K562 (cell line): Measurements from ENCODE around the gene C2. TPM values are rescaled to one million over a fixed set of nuclear protein-coding genes. Genes with fewer than 3 reads are reported as not detected.

ENCODE experiments used
- ATAC-seq: fragments of 200-7000 bp; cut with Tn5 transposase; 3 replicates; pipeline ENCODE4 v1.9.1; 2020; ENCODE audit warnings: moderate library complexity
- BruUV-seq: library from RNA; stranded (reverse); fragments of 400-500 nt; replicated peaks from 2 replicates; lab custom pipeline; 2021; lab: Mats Ljungman, UMichigan
- CTCF ChIA-PET: fragments of 300-600 bp; formaldehyde crosslinking; extraction: SDS; loops from one replicate; lab custom pipeline; 2021; ENCODE audit warnings: low intra/inter-chr PET ratio; lab: Yijun Ruan, JAX
- POLR2A ChIA-PET: fragments of 300-600, 350-650 bp; sonication (Branson Sonifier 250); formaldehyde crosslinking; extraction: SDS; loops from one replicate; lab custom pipeline; 2021; ENCODE audit warnings: antibody characterized with exemption, inconsistent platforms; lab: Yijun Ruan, JAX
- DNase-seq, 4 experiments: peaks; one replicate each; pipeline versions ENCODE4 v3.0.0 to v3.0.0-alpha.2; 2011 to 2018; ENCODE audit warnings: low spot score in 3 of 4, mixed read lengths in 3 of 4; ENCODE audit errors: extremely low read depth in 1 of 4
- FAIRE-seq: peaks from 2 replicates; lab custom pipeline; 2011; peaks lifted over from hg19 to GRCh38; lab: Jason Lieb, UNC
- H2AFZ ChIP-seq: 2 replicates; pipeline ENCODE4 v1.6.0; 2011; ENCODE audit warnings: low read depth, low read length, control low read depth, inconsistent platforms
- H3K27ac ChIP-seq: fragments of 200-600 bp; 3 replicates; pipeline ENCODE4 v1.8.0; 2011; ENCODE audit warnings: low read depth, mild to moderate bottlenecking, control low read depth, inconsistent platforms, low read length, moderate library complexity, mixed read lengths; ENCODE audit errors: extremely low read depth
- H3K27me3 ChIP-seq, 2 experiments: fragments of 300-600 bp in 1 of 2; 2 replicates in 1 of 2; 3 replicates in 1 of 2; pipeline versions ENCODE4 v1.6.0 to v1.8.0; 2011; ENCODE audit warnings: inconsistent platforms in 2 of 2, low read length in 2 of 2, mild to moderate bottlenecking in 1 of 2, mixed read lengths in 1 of 2, moderate library complexity in 1 of 2; ENCODE audit not compliant: control insufficient read depth in 2 of 2, insufficient read depth in 2 of 2
- H3K36me3 ChIP-seq: fragments of 300-600 bp; 3 replicates; pipeline ENCODE4 v1.8.0; 2011; ENCODE audit warnings: mild to moderate bottlenecking, low read length, inconsistent platforms; ENCODE audit not compliant: control insufficient read depth, insufficient read depth
- H3K4me1 ChIP-seq, 2 experiments: fragments of 200-600 bp in 1 of 2; replicated peaks in 1 of 2; 2 replicates in 1 of 2; 3 replicates in 1 of 2; pipeline versions ENCODE4 v1.5.1 to v1.8.0; 2011; ENCODE audit warnings: inconsistent platforms in 2 of 2, low read length in 2 of 2, mild to moderate bottlenecking in 1 of 2, mixed read lengths in 1 of 2, moderate library complexity in 1 of 2; ENCODE audit not compliant: control insufficient read depth in 2 of 2, insufficient read depth in 2 of 2
- H3K4me2 ChIP-seq: 2 replicates; pipeline ENCODE4 v1.6.1; 2011; ENCODE audit warnings: low read length, control low read depth, inconsistent platforms, mixed read lengths; ENCODE audit not compliant: insufficient read depth
- H3K4me3 ChIP-seq: fragments of 200-600 bp; sonication (generic), shearing (Covaris generic); 2 replicates; pipeline ENCODE4 v1.5.1; 2016; ENCODE audit warnings: control low read depth, inconsistent platforms
- H3K79me2 ChIP-seq: fragments of 200-600 bp; 3 replicates; pipeline ENCODE4 v1.8.0; 2011; ENCODE audit warnings: low read length, inconsistent platforms; ENCODE audit not compliant: control insufficient read depth, insufficient read depth
- H3K9ac ChIP-seq, 2 experiments: 2 replicates each; pipeline versions ENCODE4 v1.6.0 to v1.6.1; 2011; ENCODE audit warnings: low read depth in 2 of 2, low read length in 2 of 2, control low read depth in 1 of 2, inconsistent platforms in 1 of 2, mild to moderate bottlenecking in 1 of 2, mixed read lengths in 1 of 2; ENCODE audit not compliant: insufficient read depth in 1 of 2
- H3K9me1 ChIP-seq: one replicate; pipeline ENCODE4 v1.6.0; 2011; ENCODE audit warnings: inconsistent platforms, mild to moderate bottlenecking, low read length, moderate library complexity; ENCODE audit not compliant: control insufficient read depth, insufficient read depth
- H3K9me3 ChIP-seq: replicated peaks from 2 replicates; pipeline ENCODE4 v1.5.1; 2011; ENCODE audit warnings: low read depth, low read length, inconsistent platforms; ENCODE audit not compliant: control insufficient read depth, insufficient read depth
- H4K20me1 ChIP-seq: replicated peaks from 2 replicates; pipeline ENCODE4 v1.6.1; 2011; ENCODE audit warnings: low read length, inconsistent platforms, mixed read lengths; ENCODE audit not compliant: control insufficient read depth, insufficient read depth
- HDGF ChIP-seq: fragments of 450-650 bp; IDR thresholded peaks from 2 replicates; pipeline ENCODE4 v1.6.1; 2016
- MTA3 ChIP-seq: fragments of 450-650 bp; formaldehyde crosslinking; IDR thresholded peaks from 2 replicates; pipeline ENCODE4 v1.6.1; 2017; ENCODE audit warnings: mild to moderate bottlenecking, borderline replicate concordance
- NR2C2 ChIP-seq, 2 experiments: fragments of 200-800 bp in 1 of 2; sonication (Bioruptor generic) in 1 of 2; sonication (generic) in 1 of 2; formaldehyde crosslinking in 1 of 2; IDR thresholded peaks; 2 replicates each; pipeline versions ENCODE4 v1.6.1 to v1.8.0; 2016 to 2022; ENCODE audit warnings: mild to moderate bottlenecking in 1 of 2, missing compliant biosample characterization in 1 of 2, missing genetic modification characterization in 1 of 2, missing genetic modification reagents in 1 of 2
- POLR2H ChIP-seq: IDR thresholded peaks from 2 replicates; pipeline ENCODE4 v1.6.1; 2016; ENCODE audit warnings: missing genetic modification characterization, low read depth, mild to moderate bottlenecking, control low read depth, missing compliant biosample characterization, moderate library complexity
- SUPT5H ChIP-seq: fragments of 450-650 bp; IDR thresholded peaks from 2 replicates; pipeline ENCODE4 v1.6.1; 2016
- TAF15 ChIP-seq: fragments of 200-400 bp; formaldehyde crosslinking; IDR thresholded peaks from 2 replicates; pipeline ENCODE4 v1.6.1; 2017; ENCODE audit warnings: mild to moderate bottlenecking, low read depth, low read length, moderate library complexity
- TAL1 ChIP-seq: fragments of 450-650 bp; IDR thresholded peaks from 2 replicates; pipeline ENCODE4 v1.6.1; 2016; ENCODE audit warnings: mild to moderate bottlenecking
- ZBTB33 ChIP-seq: sonication (generic); formaldehyde crosslinking; IDR thresholded peaks from 2 replicates; pipeline ENCODE4 v1.8.1; 2023; ENCODE audit warnings: mild to moderate bottlenecking, missing genetic modification reagents
- ZFP36 ChIP-seq: fragments of 150-350 bp; IDR thresholded peaks from 2 replicates; pipeline ENCODE4 v1.6.1; 2018; ENCODE audit warnings: low read length, low read depth; ENCODE audit not compliant: partially characterized antibody
- ZNF143 ChIP-seq: sonication (generic); formaldehyde crosslinking; IDR thresholded peaks from 2 replicates; pipeline ENCODE4 v1.9.0; 2022; ENCODE audit warnings: mild to moderate bottlenecking, missing genetic modification reagents
- ZNF57 ChIP-seq: fragments of 450-650 bp; formaldehyde crosslinking; IDR thresholded peaks from 2 replicates; pipeline ENCODE4 v1.4.0; 2020; ENCODE audit warnings: mild to moderate bottlenecking, moderate library complexity
- ZNF780A ChIP-seq: fragments of 250-450 bp; sonication (Bioruptor Pico); IDR thresholded peaks from 2 replicates; pipeline ENCODE4 v1.5.0; 2021; ENCODE audit warnings: mild to moderate bottlenecking
- WGBS: fragments of 100-300 bp; shearing (Covaris generic); methylation state at CpG from one replicate; pipeline ENCODE4 v1.1.6; 2016; ENCODE audit warnings: low coverage, mixed read lengths; ENCODE audit not compliant: insufficient coverage; ENCODE audit errors: missing lambda C conversion rate; 5-methylcytosine and 5-hydroxymethylcytosine counted together
- in situ Hi-C: fragments of 300-500 bp; cut with MboI; formaldehyde crosslinking; loops from 4 replicates; pipeline ENCODE4 v1.15.0; 2018; ENCODE audit warnings: inconsistent platforms, mixed read lengths
- intact Hi-C: fragments of 100-400 bp; cut with micrococcal nuclease; formaldehyde crosslinking; loops from 2 replicates; pipeline ENCODE4 v1.14.2; 2022
- polyA plus RNA-seq, 8 experiments: library from polyadenylated mRNA; depleted of rRNA in 4 of 8; stranded (reverse) in 5 of 8; unstranded in 3 of 8; fragments of >200 nt; fragmentation: Nextera tagmentation in 2 of 8; fragmentation: Illumina TruSeq in 1 of 8; extraction: Ambion mirVana in 2 of 8; extraction: Trizol in 1 of 8; gene quantifications; 2 replicates each; pipeline versions ENCODE4 v1.2.1 to v1.2.3, GENCODE V29; 2011 to 2014; ENCODE audit warnings: inconsistent platforms in 1 of 8, missing spikeins in 1 of 8
- total RNA-seq, 7 experiments: library from RNA; depleted of rRNA in 6 of 7; stranded (reverse); fragments of >200 nt in 6 of 7; fragmentation: Illumina TruSeq in 2 of 7; extraction: Trizol in 2 of 7; gene quantifications; 2 replicates each; pipeline versions ENCODE4 v1.2.1 to v1.2.3, GENCODE V29; 2011 to 2021; ENCODE audit warnings: low replicate concordance in 1 of 7

Gene C2
- total and polyA plus RNA-seq, 9 of the 15 experiments (the other 6 are each of a cell fraction or from before 2014, with no cell fraction given), result 0.05 to 1.1 (median 0.39) TPM; not detected in 1

GRCh38 chr6:31945154-31945506 is 17.6 kb downstream of the C2 start:
- H3K4me1 ChIP-seq, result peaks cover 20 to 33% of the 10 kb centered on the region in 2 experiments
- in situ Hi-C loops, result no loop called here

More at GRCh38 chr6:31945154-31945506, 17.6 kb downstream of the C2 start:
- ATAC-seq (no peak), FAIRE-seq (no peak), DNase-seq (no peak)
- CTCF ChIA-PET, result no interaction called here
- Histone ChIP-seq H3K9me1 (peaks cover 7% of the 10 kb centered on the region), H3K36me3 (no peaks in the 10 kb centered on the region), H3K27me3 (peaks cover 2 to 26% of the 10 kb centered on the region in 2 experiments; a peak in 3 of 5 replicates), H3K4me3 (no peak overlapping the region), H3K9me3 (no peaks in the 10 kb centered on the region), H2AFZ (no peak overlapping the region), H3K9ac (0 out of 4 replicates have a peak overlapping the region, but pooled peaks of 1 of the 2 experiments have one; percentile 6), H3K4me2 (no peak overlapping the region), H4K20me1 (no peaks in the 10 kb centered on the region), H3K79me2 (no peaks in the 10 kb centered on the region), H3K27ac (no peak overlapping the region)
- intact Hi-C loops, result loop anchor here (5.0 kb wide), 1 partner anchor 43 kb away; the partner anchor contains the start of gene ZBTB12
- POLR2A ChIA-PET, result interaction anchor here (0.6 to 1.2 kb wide), 3 partner anchors 10 to 187 kb away, joined by 3 to 5 read pairs (median 4); partner anchors contain the start of gene DXO
- 44% methylated on average over 9 of the region's 9 CpGs for WGBS
- BruUV-seq, result no TSS peak
- TF ChIP-seq NR2C2 (CRISPR knock-in tag; IDR thresholded peaks at IDR 0.05) (no peak), NR2C2 (tag; IDR thresholded peaks at IDR 0.05) (no peak), ZNF143 (CRISPR knock-in tag) (no peak), ZFP36 (no peak), TAF15 (no peak), HDGF (no peak), MTA3 (no peak), ZNF57 (CRISPR knock-in tag) (no peak), POLR2H (tag) (no peak), ZBTB33 (CRISPR knock-in tag) (no peak), ZNF780A (CRISPR knock-in tag) (no peak), TAL1 (no peak), SUPT5H (no peak)
